Measurements from ENCODE around the gene LIX1L.
A peak's percentile ranks its signal among the peaks of the same experiment; 100 is the strongest.
"Not testable (repeated sequence)": the region's sequence is repeated elsewhere in the genome, so short reads cannot be mapped to it uniquely, and the experiment has no call there.

LIX1L gene

DNA sequence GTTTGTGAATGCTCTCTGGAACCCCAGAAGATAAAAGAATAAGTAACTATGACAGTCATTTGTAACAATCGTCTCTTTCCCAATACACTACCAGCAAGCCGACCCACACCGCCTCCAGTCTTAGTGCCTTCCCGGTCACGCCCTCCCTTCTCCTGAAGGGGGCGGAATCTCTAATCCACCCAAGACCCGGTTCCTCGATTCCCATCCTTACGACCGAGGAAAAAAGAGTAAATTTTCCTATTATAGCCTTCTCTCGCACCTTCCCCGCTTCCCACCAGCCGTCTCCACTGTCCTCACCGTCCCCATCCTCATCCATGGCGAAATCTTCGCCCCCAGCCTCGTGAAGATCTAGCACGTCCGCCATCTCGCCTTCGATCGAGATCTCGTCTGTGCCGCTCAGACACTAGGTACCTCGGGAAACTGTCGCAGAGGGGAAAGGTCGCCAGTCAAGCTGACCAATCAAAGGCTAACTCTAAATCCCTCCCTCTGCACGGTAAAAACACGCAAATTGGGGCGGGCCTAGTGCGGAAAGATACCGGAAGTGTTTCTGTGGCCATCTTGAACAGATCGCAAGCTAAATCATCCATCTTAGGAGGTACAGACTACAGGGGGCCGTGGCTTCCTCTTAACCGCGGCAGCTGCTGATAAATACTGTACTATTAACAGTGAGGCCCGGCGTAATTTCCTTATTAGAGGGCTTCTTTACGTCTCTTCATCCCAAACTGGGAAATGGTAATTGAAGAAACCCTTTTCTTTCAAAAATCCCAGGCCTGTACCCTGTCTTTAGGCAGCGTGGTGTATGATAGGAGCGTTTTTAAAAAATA is 30.5 kb downstream of the LIX1L start, which contains the start of gene RBM8A:
RBM8A (minus strand) TSS at position 422 of the 824 bp plus-strand sequence; CDS start at position 364, 58 bp downstream.
- H3K27me3 ChIP-seq (ENCODE audit: insufficient read depth, insufficient read length) = no peaks in the 10 kb centered on the region
- H3K9ac ChIP-seq (ENCODE audit: insufficient read length, low read depth) = peak within 1 kb of the TSS; percentile 90
- no peak for TF ChIP-seq ZNF274 (IDR thresholded peaks at IDR 0.05; ENCODE audit: low read depth, low read length)
- TF ChIP-seq YY1 (IDR thresholded peaks at IDR 0.05; ENCODE audit: insufficient read depth, insufficient read length) = peak; percentile 94
- peaks cover 32% of the 10 kb centered on the region for H3K36me3 ChIP-seq (ENCODE audit: insufficient read depth, insufficient read length, low read length)
- H3K4me1 ChIP-seq (ENCODE audit: insufficient read depth, insufficient read length) = no peaks in the 10 kb centered on the region
- peak; percentile 99 for DNase-seq (ENCODE audit: low read depth, low spot score)
- peak within 1 kb of the TSS; percentile 78 for H3K4me3 ChIP-seq (ENCODE audit: insufficient read length, low read depth)
- no peaks in the 10 kb centered on the region for H3K9me3 ChIP-seq (ENCODE audit: insufficient read depth, low read length)

DNA sequence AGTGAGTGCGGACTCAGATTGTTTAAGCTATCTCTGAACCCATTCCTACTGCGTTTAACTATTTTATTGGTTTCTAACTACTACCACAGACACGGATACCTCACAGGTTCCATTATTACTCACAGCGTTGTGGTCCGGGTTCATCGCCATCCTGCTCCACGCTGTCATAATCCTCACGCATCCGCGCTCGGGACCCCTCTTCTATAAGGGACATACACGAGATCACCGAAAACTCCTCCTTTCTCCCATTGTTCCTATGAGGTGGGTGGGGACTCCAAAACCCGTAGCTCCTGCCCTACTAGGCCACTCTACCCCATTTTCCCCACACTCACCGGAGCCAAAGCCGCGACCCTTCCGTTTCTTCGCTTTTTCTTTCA is 31.1 kb downstream of the LIX1L start:
- Histone ChIP-seq H3K9me3 (ENCODE audit: insufficient read depth, low read length) (no peaks in the 10 kb centered on the region), H3K4me1 (ENCODE audit: insufficient read depth, insufficient read length) (no peaks in the 10 kb centered on the region), H3K36me3 (ENCODE audit: insufficient read depth, insufficient read length, low read length) (peaks cover 35% of the 10 kb centered on the region), H3K9ac (ENCODE audit: insufficient read length, low read depth) (peak overlapping the region; percentile 90), H3K27me3 (ENCODE audit: insufficient read depth, insufficient read length) (no peaks in the 10 kb centered on the region), H3K4me3 (ENCODE audit: insufficient read length, low read depth) (peak overlapping the region; percentile 78)
- DNase-seq (ENCODE audit: low read depth, low spot score) = no peak
- no peak for TF ChIP-seq SUZ12 (IDR thresholded peaks at IDR 0.05; ENCODE audit: extremely low read depth, insufficient read depth, insufficient read length)
- no peak for TF ChIP-seq YY1 (IDR thresholded peaks at IDR 0.05; ENCODE audit: insufficient read depth, insufficient read length)
- no peak for TF ChIP-seq ZNF274 (IDR thresholded peaks at IDR 0.05; ENCODE audit: low read depth, low read length)

DNA sequence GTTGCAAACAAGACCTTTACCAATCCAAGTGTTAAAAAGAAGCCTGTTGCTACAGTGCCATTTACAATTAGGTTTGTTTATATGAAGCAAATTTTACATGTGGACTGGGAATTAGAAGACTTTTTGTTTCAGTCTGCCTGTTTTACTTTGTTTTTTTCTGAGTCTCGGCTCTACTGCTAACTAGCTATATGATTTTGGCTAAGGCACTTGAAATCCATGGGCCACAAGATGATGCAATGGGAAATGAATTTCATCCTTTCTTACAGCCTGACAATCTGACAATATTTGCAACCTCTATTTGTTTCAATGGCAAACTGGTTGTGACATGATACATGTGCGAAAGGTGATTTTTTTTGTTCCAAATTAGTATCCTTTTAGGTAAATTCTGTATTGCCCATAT is 35.6 kb downstream of the LIX1L start:
- DNase-seq (ENCODE audit: low read depth, low spot score) = no peak
- no peak overlapping the region for H3K4me3 ChIP-seq (ENCODE audit: insufficient read length, low read depth)
- H3K27me3 ChIP-seq (ENCODE audit: insufficient read depth, insufficient read length) = peaks cover 12% of the 10 kb centered on the region
- peaks cover 44% of the 10 kb centered on the region for H3K36me3 ChIP-seq (ENCODE audit: insufficient read depth, insufficient read length, low read length)
- H3K9ac ChIP-seq (ENCODE audit: insufficient read length, low read depth) = no peak overlapping the region
- no peak for TF ChIP-seq SUZ12 (IDR thresholded peaks at IDR 0.05; ENCODE audit: extremely low read depth, insufficient read depth, insufficient read length)
- no peak for TF ChIP-seq YY1 (IDR thresholded peaks at IDR 0.05; ENCODE audit: insufficient read depth, insufficient read length)
- no peak for TF ChIP-seq ZNF274 (IDR thresholded peaks at IDR 0.05; ENCODE audit: low read depth, low read length)
- peaks cover 13% of the 10 kb centered on the region for H3K4me1 ChIP-seq (ENCODE audit: insufficient read depth, insufficient read length)
- H3K9me3 ChIP-seq (ENCODE audit: insufficient read depth, low read length) = no peaks in the 10 kb centered on the region

DNA sequence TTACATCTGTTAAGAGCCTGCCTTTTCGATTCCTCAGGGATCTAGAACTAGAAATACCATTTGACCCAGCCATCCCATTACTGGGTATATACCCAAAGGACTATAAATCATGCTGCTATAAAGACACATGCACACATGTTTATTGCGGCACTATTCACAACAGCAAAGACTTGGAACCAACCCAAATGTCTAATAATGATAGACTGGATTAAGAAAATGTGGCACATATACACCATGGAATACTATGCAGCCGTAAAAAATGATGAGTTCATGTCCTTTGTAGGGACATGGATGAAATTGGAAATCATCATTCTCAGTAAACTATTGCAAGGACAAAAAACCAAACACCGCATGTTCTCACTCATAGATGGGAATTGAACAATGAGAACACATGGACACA is 37.5 kb downstream of the LIX1L start:
- Histone ChIP-seq H3K27me3 (ENCODE audit: insufficient read depth, insufficient read length) (peaks cover 12% of the 10 kb centered on the region), H3K4me1 (ENCODE audit: insufficient read depth, insufficient read length) (peaks cover 13% of the 10 kb centered on the region), H3K36me3 (ENCODE audit: insufficient read depth, insufficient read length, low read length) (peaks cover 34% of the 10 kb centered on the region)
- not testable (repeated sequence) for H3K4me3 ChIP-seq (ENCODE audit: insufficient read length, low read depth); DNase-seq (ENCODE audit: low read depth, low spot score); H3K9me3 ChIP-seq (ENCODE audit: insufficient read depth, low read length); H3K9ac ChIP-seq (ENCODE audit: insufficient read length, low read depth)

DNA sequence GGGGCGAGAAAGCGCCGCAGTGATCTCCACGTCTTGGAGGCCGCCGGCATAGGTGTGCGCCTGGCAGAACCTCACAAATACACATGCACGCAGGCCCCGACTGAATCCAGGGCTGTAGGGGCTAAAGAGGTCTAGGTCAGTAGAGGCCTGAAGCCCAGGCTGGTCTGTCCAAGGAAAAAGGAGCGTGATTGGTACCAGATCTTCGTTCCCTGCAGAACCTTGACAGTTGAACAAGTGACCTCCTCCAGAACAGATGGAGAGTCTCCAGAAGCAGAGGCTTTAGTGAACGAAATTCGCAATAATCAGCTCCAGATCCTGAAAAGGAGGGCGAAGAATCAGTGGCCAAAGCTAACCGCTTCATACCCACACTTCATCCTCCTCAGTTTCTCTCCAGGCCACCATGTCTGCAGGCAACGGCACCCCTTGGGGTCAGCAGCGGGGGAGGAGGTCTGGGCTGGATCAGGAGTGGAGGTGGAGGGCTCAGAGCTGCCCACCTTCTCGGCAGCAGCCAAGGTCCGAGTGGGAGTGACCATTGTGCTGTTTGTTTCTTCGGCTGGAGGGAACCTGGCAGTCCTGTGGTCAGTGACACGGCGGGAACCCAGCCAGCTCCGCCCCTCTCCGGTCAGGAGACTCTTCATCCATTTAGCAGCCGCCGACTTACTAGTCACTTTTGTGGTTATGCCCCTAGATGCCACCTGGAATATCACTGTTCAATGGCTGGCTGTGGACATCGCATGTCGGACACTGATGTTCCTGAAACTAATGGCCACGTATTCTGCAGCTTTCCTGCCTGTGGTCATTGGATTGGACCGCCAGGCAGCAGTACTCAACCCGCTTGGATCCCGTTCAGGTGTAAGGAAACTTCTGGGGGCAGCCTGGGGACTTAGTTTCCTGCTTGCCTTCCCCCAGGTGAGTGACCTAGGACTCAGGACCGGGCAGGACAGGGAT is 38.6 kb downstream of the LIX1L start:
- DNase-seq (ENCODE audit: low read depth, low spot score) = no peak
- Histone ChIP-seq H3K36me3 (ENCODE audit: insufficient read depth, insufficient read length, low read length) (peaks cover 35% of the 10 kb centered on the region), H3K27me3 (ENCODE audit: insufficient read depth, insufficient read length) (peaks cover 12% of the 10 kb centered on the region), H3K9me3 (ENCODE audit: insufficient read depth, low read length) (no peaks in the 10 kb centered on the region), H3K9ac (ENCODE audit: insufficient read length, low read depth) (peak overlapping the region; percentile 85), H3K4me3 (ENCODE audit: insufficient read length, low read depth) (peak overlapping the region; percentile 79), H3K4me1 (ENCODE audit: insufficient read depth, insufficient read length) (peaks cover 13% of the 10 kb centered on the region)
- TF ChIP-seq ZNF274 (IDR thresholded peaks at IDR 0.05; ENCODE audit: low read depth, low read length) (no peak), YY1 (IDR thresholded peaks at IDR 0.05; ENCODE audit: insufficient read depth, insufficient read length) (no peak)

DNA sequence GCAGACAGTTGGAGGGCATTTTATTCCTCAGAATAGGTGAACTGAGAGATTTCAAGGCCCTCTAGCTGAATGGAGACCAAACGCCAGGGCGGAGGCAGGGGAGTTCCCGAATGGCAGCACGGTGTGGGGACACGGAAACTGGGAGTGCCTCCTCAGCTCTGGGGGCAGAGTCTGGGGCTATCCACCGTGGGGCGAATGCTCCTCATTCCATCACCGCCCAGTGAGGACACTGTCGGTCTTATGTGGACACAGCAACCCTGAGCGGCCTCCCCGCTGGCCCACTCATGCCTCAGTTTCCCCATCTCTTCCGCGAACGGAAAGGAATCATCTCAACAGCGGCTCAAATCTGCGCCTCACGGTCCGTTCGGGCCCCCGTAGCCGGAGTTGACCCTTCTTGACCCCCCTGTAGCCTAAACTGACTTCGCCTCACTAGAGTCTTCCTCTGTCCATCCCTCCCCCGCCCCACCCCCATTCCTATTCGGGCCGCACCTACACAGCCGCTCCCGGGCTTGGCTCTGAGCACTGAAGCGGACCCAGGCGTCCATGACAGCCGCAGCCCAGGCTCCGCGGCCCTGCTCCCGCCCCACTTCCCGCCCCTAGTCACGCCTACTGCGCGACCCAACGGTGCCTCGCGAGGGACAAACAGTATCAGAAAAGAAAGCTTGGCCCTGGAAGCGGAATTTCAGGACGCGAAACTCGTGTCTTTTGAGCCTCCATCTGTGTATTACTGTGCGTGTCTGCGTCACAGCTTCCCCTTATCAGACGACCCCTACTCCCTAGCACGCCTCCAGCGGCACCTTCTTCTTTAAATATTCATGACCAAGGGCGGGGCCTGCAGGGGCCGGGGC is 39.4 kb downstream of the LIX1L start, which contains the start of gene PEX11B:
PEX11B (minus strand) TSS at position 574 of the 848 bp plus-strand sequence; CDS start at position 545, 29 bp downstream.
- peaks cover 12% of the 10 kb centered on the region for H3K27me3 ChIP-seq (ENCODE audit: insufficient read depth, insufficient read length)
- H3K36me3 ChIP-seq (ENCODE audit: insufficient read depth, insufficient read length, low read length) = peaks cover 29% of the 10 kb centered on the region
- H3K4me1 ChIP-seq (ENCODE audit: insufficient read depth, insufficient read length) = peaks cover 13% of the 10 kb centered on the region
- DNase-seq (ENCODE audit: low read depth, low spot score) = peak; percentile 71
- TF ChIP-seq ZNF274 (IDR thresholded peaks at IDR 0.05; ENCODE audit: low read depth, low read length) (no peak), YY1 (IDR thresholded peaks at IDR 0.05; ENCODE audit: insufficient read depth, insufficient read length) (no peak), SUZ12 (IDR thresholded peaks at IDR 0.05; ENCODE audit: extremely low read depth, insufficient read depth, insufficient read length) (no peak)
- H3K9ac ChIP-seq (ENCODE audit: insufficient read length, low read depth) = peak within 1 kb of the TSS; percentile 85
- peak within 1 kb of the TSS; percentile 79 for H3K4me3 ChIP-seq (ENCODE audit: insufficient read length, low read depth)
- H3K9me3 ChIP-seq (ENCODE audit: insufficient read depth, low read length) = no peaks in the 10 kb centered on the region

Data from NT2/D1 (cell line).